HEK293 (cell line): ENCODE results near the gene TECR.
"Not testable (repeated sequence)": the region's sequence is repeated elsewhere in the genome, so short reads cannot be mapped to it uniquely, and the experiment has no call there.

Experiments used
- CTCF ChIA-PET: fragments of 350-600 bp; formaldehyde crosslinking; extraction: SDS; loops from one replicate; lab custom pipeline; 2021; ENCODE audit warnings: antibody characterized with exemption; lab: Yijun Ruan, JAX
- POLR2A ChIA-PET: fragments of 300-600 bp; formaldehyde crosslinking; extraction: SDS; loops from one replicate; lab custom pipeline; 2020; ENCODE audit warnings: antibody characterized with exemption, inconsistent platforms; lab: Yijun Ruan, JAX
- H3K27ac ChIP-seq: fragments of 200-500 bp; sonication (Bioruptor generic); 2 replicates; pipeline ENCODE4 v1.5.1; 2014; ENCODE audit warnings: low read depth, low read length, control low read depth, inconsistent platforms; ENCODE audit errors: extremely low read depth
- H3K36me3 ChIP-seq, 2 experiments: fragments of 200-500 bp in 1 of 2; sonication (Bioruptor generic) in 1 of 2; 1 replicate in 1 of 2; 2 replicates in 1 of 2; pipeline ENCODE4 v1.5.1; 2014 to 2017; ENCODE audit warnings: inconsistent platforms in 2 of 2, low read length in 2 of 2; ENCODE audit not compliant: control insufficient read depth in 2 of 2, insufficient read depth in 1 of 2
- H3K4me1 ChIP-seq: fragments of 200-500 bp; sonication (Bioruptor generic); 2 replicates; pipeline ENCODE4 v1.5.1; 2014; ENCODE audit warnings: mild to moderate bottlenecking, low read length, inconsistent platforms; ENCODE audit not compliant: control insufficient read depth, insufficient read depth
- H3K4me3 ChIP-seq: 2 replicates; pipeline ENCODE4 v1.5.1; 2011; ENCODE audit warnings: low read depth, mild to moderate bottlenecking, control low read depth, low read length, moderate library complexity
- H3K9me3 ChIP-seq: fragments of 200-500 bp; sonication (Bioruptor generic); 2 replicates; pipeline ENCODE4 v1.5.1; 2014; ENCODE audit warnings: low read depth, low read length, inconsistent platforms; ENCODE audit not compliant: control insufficient read depth, insufficient read depth
- ATF2 ChIP-seq: fragments of 450-650 bp; formaldehyde crosslinking; IDR thresholded peaks from 2 replicates; pipeline ENCODE4 v1.5.1; 2016; ENCODE audit warnings: missing biosample characterization, missing genetic modification characterization, low read depth
- KLF9 ChIP-seq: fragments of 450-650 bp; formaldehyde crosslinking; IDR thresholded peaks from 2 replicates; pipeline ENCODE4 v1.5.1; 2016; ENCODE audit warnings: missing biosample characterization, missing genetic modification characterization, low read depth
- PATZ1 ChIP-seq: fragments of 450-650 bp; formaldehyde crosslinking; IDR thresholded peaks from 2 replicates; pipeline ENCODE4 v1.5.1; 2016; ENCODE audit warnings: missing biosample characterization, missing genetic modification characterization
- ZBTB26 ChIP-seq: fragments of 450-650 bp; formaldehyde crosslinking; optimal IDR thresholded peaks from 2 replicates; pipeline ENCODE3; 2016; ENCODE audit warnings: missing biosample characterization, mild to moderate bottlenecking, missing genetic modification characterization
- ZBTB49 ChIP-seq: fragments of 450-650 bp; formaldehyde crosslinking; IDR thresholded peaks from 2 replicates; pipeline ENCODE4 v1.5.1; 2016; ENCODE audit warnings: missing biosample characterization, missing genetic modification characterization, low read depth
- ZNF174 ChIP-seq: fragments of 450-650 bp; formaldehyde crosslinking; IDR thresholded peaks from 2 replicates; pipeline ENCODE4 v1.5.0; 2017; ENCODE audit warnings: missing biosample characterization, mild to moderate bottlenecking, missing genetic modification characterization
- ZNF2 ChIP-seq: fragments of 450-650 bp; formaldehyde crosslinking; IDR thresholded peaks from 2 replicates; pipeline ENCODE4 v1.5.1; 2016; ENCODE audit warnings: missing biosample characterization, missing genetic modification characterization
- ZNF223 ChIP-seq: fragments of 450-650 bp; formaldehyde crosslinking; IDR thresholded peaks from 2 replicates; pipeline ENCODE4 v1.5.1; 2016; ENCODE audit warnings: missing biosample characterization, missing genetic modification characterization
- ZNF302 ChIP-seq: fragments of 450-650 bp; formaldehyde crosslinking; IDR thresholded peaks from 2 replicates; pipeline ENCODE4 v1.5.1; 2016; ENCODE audit warnings: missing biosample characterization, missing genetic modification characterization, low read depth
- ZNF335 ChIP-seq: fragments of 450-650 bp; formaldehyde crosslinking; conservative IDR thresholded peaks from 2 replicates; pipeline ENCODE4 v1.5.1; 2016; ENCODE audit warnings: missing biosample characterization, missing genetic modification characterization
- ZNF341 ChIP-seq: fragments of 450-650 bp; formaldehyde crosslinking; IDR thresholded peaks from 2 replicates; pipeline ENCODE4; 2016; ENCODE audit warnings: low read depth, missing biosample characterization, missing genetic modification characterization
- ZNF350 ChIP-seq: fragments of 450-650 bp; formaldehyde crosslinking; IDR thresholded peaks from 2 replicates; pipeline ENCODE4 v1.5.0; 2017; ENCODE audit warnings: missing biosample characterization, mild to moderate bottlenecking, missing genetic modification characterization
- ZNF366 ChIP-seq: fragments of 450-650 bp; formaldehyde crosslinking; conservative IDR thresholded peaks from 2 replicates; pipeline ENCODE4 v1.5.1; 2016; ENCODE audit warnings: missing biosample characterization, missing genetic modification characterization
- ZNF473 ChIP-seq: fragments of 450-650 bp; formaldehyde crosslinking; IDR thresholded peaks from 2 replicates; pipeline ENCODE4 v1.5.1; 2017; ENCODE audit warnings: missing biosample characterization, missing genetic modification characterization
- ZNF600 ChIP-seq: fragments of 450-650 bp; formaldehyde crosslinking; IDR thresholded peaks from 2 replicates; pipeline ENCODE4 v1.5.1; 2016; ENCODE audit warnings: missing biosample characterization, missing genetic modification characterization
- ZNF692 ChIP-seq: fragments of 450-650 bp; formaldehyde crosslinking; IDR thresholded peaks from 2 replicates; pipeline ENCODE4 v1.5.1; 2016; ENCODE audit warnings: missing biosample characterization, missing genetic modification characterization
- ZNF76 ChIP-seq: fragments of 450-650 bp; formaldehyde crosslinking; IDR thresholded peaks from 2 replicates; pipeline ENCODE4; 2016; ENCODE audit warnings: low read depth, missing biosample characterization, missing genetic modification characterization, borderline replicate concordance
- ZNF776 ChIP-seq: fragments of 450-650 bp; formaldehyde crosslinking; IDR thresholded peaks from 2 replicates; pipeline ENCODE4 v1.5.0; 2017; ENCODE audit warnings: missing biosample characterization, missing genetic modification characterization, borderline replicate concordance
- ZNF777 ChIP-seq: fragments of 450-650 bp; formaldehyde crosslinking; IDR thresholded peaks from 2 replicates; pipeline ENCODE4 v1.5.1; 2017; ENCODE audit warnings: missing biosample characterization, missing genetic modification characterization, borderline replicate concordance
- ZSCAN16 ChIP-seq: fragments of 450-650 bp; formaldehyde crosslinking; IDR thresholded peaks from 2 replicates; pipeline ENCODE4 v1.5.1; 2016; ENCODE audit warnings: missing biosample characterization, missing genetic modification characterization

The TECR gene

GRCh38 chr19:14551134-14552005, 22.0 kb downstream of the TECR start (continued):
- TF ChIP-seq ZBTB26 (tag by site-specific recombination) (peak; percentile 15), ZNF2 (peak; percentile 70; the same call in 1 of the 2 replicates), PATZ1 (tag by site-specific recombination) (peak; percentile 46; the same call in 1 of the 2 replicates), ZNF341 (tag by site-specific recombination) (peak; percentile 19; the same call in 1 of the 2 replicates), ZNF600 (peak; percentile 69; the same call in 1 of the 2 replicates), KLF9 (tag by site-specific recombination) (peak; percentile 56), ZNF692 (tag by site-specific recombination) (peak; percentile 75)

- CTCF ChIA-PET, result interaction anchor here (1.7 kb wide), 1 partner anchor 47 kb away, joined by 7 read pairs; no protein-coding TSS in a partner anchor
- not testable (repeated sequence) for H3K27ac ChIP-seq, H3K4me3 ChIP-seq, H3K36me3 ChIP-seq, H3K9me3 ChIP-seq, H3K4me1 ChIP-seq
- 0 out of 2 replicates have a peak, but pooled peaks have one; percentile 16 for TF ChIP-seq ZNF366 (tag by site-specific recombination)
- POLR2A ChIA-PET, result interaction anchor here (2.8 kb wide), 1 partner anchor 34 kb away, joined by 14 read pairs; the partner anchor contains the start of gene DNAJB1
Observed at GRCh38 chr19:14552006-14552360, 22.6 kb downstream of the TECR start.

- H3K4me1 ChIP-seq, result peaks cover 8% of the 10 kb centered on the region; the same call in 1 of the 2 replicates
- peaks cover 0 to 7% of the 10 kb centered on the region in 2 experiments; a peak in 2 of 3 replicates for H3K36me3 ChIP-seq
- H3K4me3 ChIP-seq, result no peak overlapping the region
- ChIA-PET POLR2A (interaction anchor here (0.9 to 1.8 kb wide), 3 partner anchors 9 to 36 kb away, joined by 3 to 4 read pairs (median 3); partner anchors contain the start of gene DNAJB1), CTCF (interaction anchor here (0.6 to 5.0 kb wide), 4 partner anchors 9 to 81 kb away, joined by 3 to 37 read pairs (median 4); no protein-coding TSS in a partner anchor)
- H3K9me3 ChIP-seq, result no peaks in the 10 kb centered on the region
- no peak overlapping the region for H3K27ac ChIP-seq
- TF ChIP-seq ZNF223 (tag by site-specific recombination) (no peak), ZNF302 (tag by site-specific recombination) (no peak), ZNF366 (tag by site-specific recombination) (no peak), ZNF473 (no peak), ZNF335 (tag by site-specific recombination) (no peak), ZSCAN16 (tag by site-specific recombination) (no peak), ZNF777 (tag by site-specific recombination) (no peak), ZNF350 (tag by site-specific recombination) (no peak), ZNF174 (tag by site-specific recombination) (no peak), ZNF776 (tag by site-specific recombination) (no peak), ZBTB49 (tag by site-specific recombination) (no peak), ATF2 (tag by site-specific recombination) (no peak), ZNF76 (tag by site-specific recombination) (no peak)
Observed at GRCh38 chr19:14553042-14553938, 23.9 kb downstream of the TECR start.
